Lung microvascular endothelial cell (primary cell): Measurements from ENCODE around the gene RPS15. TPM values are rescaled to one million over a fixed set of nuclear protein-coding genes. Genes with fewer than 3 reads are reported as not detected.

Experiments
- DNase-seq, 2 donors: peaks; one replicate each; pipeline versions ENCODE4 v3.0.0 to v3.0.0-alpha.2; 2010; ENCODE audit warnings: low read depth in 2 of 2
- total RNA-seq: library from RNA; depleted of rRNA; stranded (reverse); fragments of >200 nt; gene quantifications from 2 replicates; pipeline ENCODE4 v1.2.1, GENCODE V29; 2014

RPS15 gene
- total RNA-seq, 1 donor from 2014 or later = 338 TPM

DNA sequence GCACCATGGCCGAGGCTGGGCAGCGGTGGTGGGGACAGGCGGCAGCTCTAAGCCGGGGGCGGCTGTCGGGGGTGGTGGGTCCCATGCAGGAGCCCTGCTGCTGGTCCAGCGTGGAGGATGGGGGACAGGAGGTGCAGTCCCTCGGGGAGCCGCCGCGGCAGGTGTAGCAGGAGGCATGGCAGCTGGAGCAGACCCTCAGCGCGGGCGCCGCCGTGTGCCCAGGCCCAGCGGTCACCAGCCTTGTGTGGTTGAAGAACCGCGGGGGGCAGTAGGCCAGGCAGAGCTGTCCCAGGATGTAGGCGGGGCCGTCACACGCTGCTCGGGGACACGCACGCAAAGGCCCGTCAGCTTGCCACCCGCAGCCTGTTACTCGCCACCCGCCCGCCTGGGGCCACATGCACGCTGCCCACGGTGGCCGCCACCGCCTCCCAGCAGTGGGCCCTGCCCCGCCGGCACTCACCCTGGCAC, 43.7 kb downstream of the RPS15 start:
- DNase-seq = no peak

DNA sequence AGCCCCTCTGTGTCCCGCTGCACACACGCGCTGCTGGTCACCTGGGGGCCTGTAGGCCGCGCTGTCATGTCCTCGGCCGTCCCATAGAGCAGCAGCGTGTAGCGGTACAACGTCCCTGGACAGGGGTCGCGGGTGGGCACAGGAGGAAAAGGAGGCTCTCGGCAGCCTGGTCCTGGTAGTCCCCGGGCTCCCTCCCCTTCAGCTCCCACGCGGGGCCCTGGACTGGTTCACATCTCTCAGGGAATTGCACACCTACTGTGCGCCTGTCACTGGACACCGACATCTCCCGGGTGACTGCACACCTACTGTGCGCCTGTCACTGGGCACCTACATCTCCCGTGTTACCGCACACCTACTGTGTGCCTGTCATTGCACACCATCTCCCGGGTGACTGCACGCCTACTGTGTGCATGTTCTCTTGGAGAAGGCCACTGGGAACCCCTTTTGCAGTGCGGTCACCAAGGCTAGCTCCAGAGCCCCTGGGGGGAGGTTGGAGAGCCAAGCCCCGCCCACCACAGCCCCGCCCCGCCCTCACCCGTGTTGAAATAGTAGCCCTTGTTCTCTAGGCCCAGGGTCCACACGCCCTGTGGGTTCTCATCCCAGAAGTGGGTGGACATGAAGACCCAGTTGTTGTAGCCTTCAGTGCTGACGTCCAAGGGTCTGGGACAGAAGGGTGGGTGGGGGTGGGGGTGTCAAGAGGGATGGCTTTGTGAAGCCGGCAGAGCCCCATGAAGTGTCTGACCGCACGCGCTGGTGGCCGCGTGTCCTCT, 44.4 kb downstream of the RPS15 start:
- DNase-seq = no peak

DNA sequence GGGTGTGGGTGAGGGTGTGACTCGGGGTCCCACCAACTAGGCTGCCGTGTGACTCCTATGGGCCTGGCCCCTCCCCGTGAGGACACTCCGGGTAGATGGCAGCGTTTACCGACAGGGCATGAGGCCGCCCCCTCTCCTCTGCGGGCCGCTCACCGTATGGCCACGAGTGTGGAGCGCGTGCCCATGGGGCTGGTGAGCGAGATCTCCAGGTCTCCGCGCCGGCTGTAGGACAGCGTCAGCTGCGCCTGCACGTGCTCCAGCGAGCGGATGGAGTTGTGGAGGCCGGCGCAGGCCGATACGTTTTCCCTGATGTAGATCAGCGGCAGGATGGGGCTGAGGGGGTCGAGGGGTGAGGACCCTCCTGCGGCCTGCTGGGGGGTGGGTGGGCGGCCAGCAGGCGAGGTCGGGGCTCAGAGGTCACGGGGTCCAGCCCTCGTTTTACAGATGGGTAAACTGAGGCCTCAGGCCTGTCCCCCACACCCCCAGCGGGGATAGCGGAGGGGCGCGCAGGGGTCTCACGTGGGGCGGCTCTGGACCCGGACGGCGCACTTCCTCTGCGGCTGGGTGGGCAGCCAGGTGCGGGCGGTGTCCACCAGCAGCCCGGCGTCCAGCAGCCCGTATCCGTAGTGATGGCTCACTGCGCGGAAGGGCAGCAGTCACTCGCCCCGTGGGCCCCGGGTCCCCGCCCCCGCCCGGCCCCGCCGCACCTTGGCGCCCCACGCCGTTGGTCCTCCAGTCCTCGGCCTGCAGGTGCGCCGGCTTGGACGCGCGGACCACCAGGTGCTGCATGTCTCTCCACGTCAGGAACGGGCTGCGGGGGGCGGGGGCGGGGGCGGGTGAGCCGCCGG, 45.2 kb downstream of the RPS15 start:
- no peak for DNase-seq

DNA sequence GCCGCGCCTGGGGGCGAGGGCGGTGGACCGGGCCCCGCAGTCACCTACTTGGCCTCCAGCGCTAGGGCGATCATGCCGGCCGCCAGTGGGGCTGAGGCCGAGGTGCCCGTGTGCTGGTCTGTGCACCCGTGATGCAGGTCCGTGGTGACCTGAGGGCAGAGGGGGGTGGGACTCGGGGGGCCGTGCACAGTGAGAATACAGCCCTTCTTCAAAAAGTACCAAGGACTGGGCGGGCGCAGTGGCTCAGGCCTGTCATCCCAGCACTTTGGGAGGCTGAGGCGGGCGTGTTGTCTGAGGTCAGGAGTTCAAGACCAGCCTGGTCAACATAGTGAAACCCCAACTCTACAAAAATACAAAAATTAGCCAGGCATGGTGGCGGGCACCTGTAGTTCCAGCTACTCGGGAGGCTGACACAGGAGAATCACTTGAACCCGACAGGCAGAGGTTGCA, 45.8 kb downstream of the RPS15 start:
- DNase-seq = no peak

GRCh38 chr19:1486720-1487575, 48.8 kb downstream of the RPS15 start:
- DNase-seq = no peak

GRCh38 chr19:1487576-1488281, 49.5 kb downstream of the RPS15 start:
- DNase-seq = no peak

- no peak for DNase-seq
These were observed 50.0 kb downstream of the RPS15 start for GRCh38 chr19:1488282-1488601.

DNA sequence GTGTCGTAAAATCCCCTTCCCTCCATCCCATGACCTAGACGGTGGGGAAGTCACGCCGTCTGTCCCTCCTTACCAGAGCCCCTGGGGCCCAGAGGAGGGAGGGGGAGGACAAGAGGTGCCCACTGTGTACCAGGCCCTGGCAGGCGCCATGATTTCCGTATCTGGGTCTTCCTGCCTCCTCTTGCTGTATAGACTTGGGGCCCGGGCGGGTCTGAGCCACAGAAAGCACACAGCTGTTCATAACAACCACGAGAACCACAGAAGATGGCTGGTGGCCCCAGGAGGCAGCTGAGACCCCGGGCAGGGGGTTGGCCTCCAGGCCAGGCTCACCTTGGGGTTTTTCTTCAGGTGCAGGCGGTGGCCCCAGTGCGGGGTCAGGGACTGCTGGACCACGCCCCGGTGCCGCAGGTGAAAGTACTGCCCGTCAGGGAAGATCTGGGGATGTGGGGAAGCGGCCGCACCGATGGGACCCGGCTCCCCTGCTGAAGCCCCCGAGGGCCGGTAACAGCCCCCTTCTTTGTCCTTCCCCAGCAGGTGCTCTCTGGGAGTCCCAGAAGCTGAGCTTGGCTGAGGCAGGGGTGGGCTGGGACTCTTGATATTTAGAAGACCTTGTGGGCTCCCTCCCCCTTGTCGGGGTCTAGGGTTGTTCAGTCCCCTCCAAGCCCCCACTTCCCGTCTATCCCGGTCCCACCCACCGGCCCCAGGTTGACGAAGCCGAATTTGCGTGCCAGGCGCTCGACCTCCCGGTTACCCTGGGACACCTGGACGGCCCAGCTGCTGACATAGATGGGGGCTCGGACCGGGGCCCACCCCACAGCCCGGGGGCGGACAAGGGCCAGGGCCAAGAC, 51.5 kb downstream of the RPS15 start:
- DNase-seq = no peak

Other genes with a start within 250 kb of the RPS15 start
- gene STK11, start 232.6 kb upstream of the RPS15 start, total RNA-seq = 46.6 and 70.4 TPM in 2 replicates
- 0.65 and 1.2 TPM in 2 replicates for gene CBARP, start 200.4 kb upstream of the RPS15 start, total RNA-seq
- 15.7 and 16.3 TPM in 2 replicates for gene ATP5F1D, start 196.6 kb upstream of the RPS15 start, total RNA-seq
- gene MIDN, start 189.8 kb upstream of the RPS15 start, total RNA-seq = 3.2 and 5.4 TPM in 2 replicates
- gene CIRBP, start 169.1 kb upstream of the RPS15 start, total RNA-seq = 95.4 and 115 TPM in 2 replicates
- gene FAM174C, start 162.9 kb upstream of the RPS15 start, total RNA-seq = 16.9 and 17.0 TPM in 2 replicates
- gene EFNA2, start 152.5 kb upstream of the RPS15 start, total RNA-seq = under 0.01 TPM in 1 of 2 replicates, not detected in the other
- gene NDUFS7, start 54.5 kb upstream of the RPS15 start, total RNA-seq = 64.9 and 110 TPM in 2 replicates
- gene GAMT, start 36.9 kb upstream of the RPS15 start, total RNA-seq = 8.3 and 12.6 TPM in 2 replicates
- 46.4 and 48.4 TPM in 2 replicates for gene DAZAP1, start 30.8 kb upstream of the RPS15 start, total RNA-seq
- under 0.01 TPM in 2 replicates for gene APC2, start 11.7 kb downstream of the RPS15 start, total RNA-seq
- 13.5 and 17.5 TPM in 2 replicates for gene C19orf25, start 40.8 kb downstream of the RPS15 start, total RNA-seq
- gene PCSK4, start 52.0 kb downstream of the RPS15 start, total RNA-seq = 0.44 and 0.60 TPM in 2 replicates
- 0.20 and 0.44 TPM in 2 replicates for gene REEP6, start 52.8 kb downstream of the RPS15 start, total RNA-seq
- not detected in 2 replicates for gene ADAMTSL5, start 74.6 kb downstream of the RPS15 start, total RNA-seq
- not detected in 2 replicates for gene PLK5, start 85.7 kb downstream of the RPS15 start, total RNA-seq
- gene MEX3D, start 129.9 kb downstream of the RPS15 start, total RNA-seq = 41.6 and 75.6 TPM in 2 replicates
- 46.0 and 79.4 TPM in 2 replicates for gene MBD3, start 154.5 kb downstream of the RPS15 start, total RNA-seq
- gene UQCR11, start 167.1 kb downstream of the RPS15 start, total RNA-seq = 127 and 151 TPM in 2 replicates
- 47.9 and 48.6 TPM in 2 replicates for gene TCF3, start 214.2 kb downstream of the RPS15 start, total RNA-seq